Measurements from ENCODE around the gene CCDC171. TPM values are rescaled to one million over a fixed set of nuclear protein-coding genes. Genes with fewer than 3 reads are reported as not detected.

The CCDC171 gene
- total RNA-seq, 1 experiment from 2014 or later: 2.4 TPM

GRCh38 chr9:15529566-15530324 is 23.1 kb upstream of the CCDC171 start:
- H3K4me3 ChIP-seq: no peak overlapping the region
- H3K4me2 ChIP-seq: no peak overlapping the region
- no peak for DNase-seq
- no peaks in the 10 kb centered on the region for H4K20me1 ChIP-seq (ENCODE audit: insufficient read depth)
- no peaks in the 10 kb centered on the region for H3K79me2 ChIP-seq (ENCODE audit: low read depth)
- POLR2A ChIA-PET (ENCODE audit: unreplicated experiment): no interaction called here
- no peak overlapping the region for H3K27ac ChIP-seq
- no peaks in the 10 kb centered on the region for H3K4me1 ChIP-seq (replicated peaks; ENCODE audit: insufficient read depth)
- no peaks in the 10 kb centered on the region for H3F3A ChIP-seq (ENCODE audit: insufficient read depth, low read depth)
- TF ChIP-seq, protein P1, sequence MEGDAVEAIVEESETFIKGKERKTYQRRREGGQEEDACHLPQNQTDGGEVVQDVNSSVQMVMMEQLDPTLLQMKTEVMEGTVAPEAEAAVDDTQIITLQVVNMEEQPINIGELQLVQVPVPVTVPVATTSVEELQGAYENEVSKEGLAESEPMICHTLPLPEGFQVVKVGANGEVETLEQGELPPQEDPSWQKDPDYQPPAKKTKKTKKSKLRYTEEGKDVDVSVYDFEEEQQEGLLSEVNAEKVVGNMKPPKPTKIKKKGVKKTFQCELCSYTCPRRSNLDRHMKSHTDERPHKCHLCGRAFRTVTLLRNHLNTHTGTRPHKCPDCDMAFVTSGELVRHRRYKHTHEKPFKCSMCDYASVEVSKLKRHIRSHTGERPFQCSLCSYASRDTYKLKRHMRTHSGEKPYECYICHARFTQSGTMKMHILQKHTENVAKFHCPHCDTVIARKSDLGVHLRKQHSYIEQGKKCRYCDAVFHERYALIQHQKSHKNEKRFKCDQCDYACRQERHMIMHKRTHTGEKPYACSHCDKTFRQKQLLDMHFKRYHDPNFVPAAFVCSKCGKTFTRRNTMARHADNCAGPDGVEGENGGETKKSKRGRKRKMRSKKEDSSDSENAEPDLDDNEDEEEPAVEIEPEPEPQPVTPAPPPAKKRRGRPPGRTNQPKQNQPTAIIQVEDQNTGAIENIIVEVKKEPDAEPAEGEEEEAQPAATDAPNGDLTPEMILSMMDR (conservative IDR thresholded peaks at IDR 0.05): no peak
- TF ChIP-seq EZH2 (IDR thresholded peaks at IDR 0.05; ENCODE audit: low read depth): no peak
- H3K9me3 ChIP-seq (ENCODE audit: insufficient read depth, low read depth): no peaks in the 10 kb centered on the region
- intact Hi-C loops (cut with micrococcal nuclease; ENCODE audit: unreplicated experiment): no loop called here
- H2AFZ ChIP-seq: no peak overlapping the region
- CTCF ChIA-PET: no interaction called here
- BruUV-seq (replicated peaks): no TSS peak
- H3K36me3 ChIP-seq (ENCODE audit: low read depth): no peaks in the 10 kb centered on the region
- no peaks in the 10 kb centered on the region for H3K27me3 ChIP-seq (ENCODE audit: insufficient read depth, low read depth)
- H3K9me2 ChIP-seq (ENCODE audit: insufficient read depth): no peaks in the 10 kb centered on the region

GRCh38 chr9:15531380-15531779 is 21.5 kb upstream of the CCDC171 start:
- Histone ChIP-seq H3K36me3 (ENCODE audit: low read depth) (no peaks in the 10 kb centered on the region), H3K4me1 (replicated peaks; ENCODE audit: insufficient read depth) (no peaks in the 10 kb centered on the region), H4K20me1 (ENCODE audit: insufficient read depth) (no peaks in the 10 kb centered on the region), H2AFZ (no peak overlapping the region), H3K9me3 (ENCODE audit: insufficient read depth, low read depth) (no peaks in the 10 kb centered on the region), H3K79me2 (ENCODE audit: low read depth) (no peaks in the 10 kb centered on the region), H3K27me3 (ENCODE audit: insufficient read depth, low read depth) (no peaks in the 10 kb centered on the region), H3K4me2 (no peak overlapping the region), H3K9me2 (ENCODE audit: insufficient read depth) (no peaks in the 10 kb centered on the region), H3K4me3 (no peak overlapping the region), H3K27ac (no peak overlapping the region), H3F3A (ENCODE audit: insufficient read depth, low read depth) (no peaks in the 10 kb centered on the region)
- BruUV-seq (replicated peaks): no TSS peak
- TF ChIP-seq EZH2 (IDR thresholded peaks at IDR 0.05; ENCODE audit: low read depth): no peak
- TF ChIP-seq, protein P1 (conservative IDR thresholded peaks at IDR 0.05): no peak
- CTCF ChIA-PET: no interaction called here
- POLR2A ChIA-PET (ENCODE audit: unreplicated experiment): no interaction called here
- intact Hi-C loops (cut with micrococcal nuclease; ENCODE audit: unreplicated experiment): no loop called here
- no peak for DNase-seq

DNA sequence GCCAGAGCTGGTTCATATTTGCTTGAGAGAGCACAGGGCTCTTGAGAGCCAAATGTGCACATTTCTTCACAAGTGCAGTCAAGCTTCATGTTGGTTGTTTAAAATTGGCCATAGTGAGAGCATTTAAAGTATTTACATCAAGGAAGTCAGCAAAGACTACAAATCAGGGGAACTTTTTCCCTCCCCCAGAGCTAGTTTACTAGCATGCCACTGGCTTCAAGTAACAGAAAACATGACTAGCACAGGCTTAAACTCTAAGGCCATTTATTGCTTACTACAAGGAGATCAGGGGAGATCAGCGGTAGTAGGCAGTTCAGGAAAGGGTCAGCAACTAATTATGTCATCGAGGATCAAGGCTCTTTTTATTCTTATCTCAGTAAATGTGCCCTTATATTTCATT is 11.0 kb upstream of the CCDC171 start:
- POLR2A ChIA-PET (ENCODE audit: unreplicated experiment): no interaction called here
- intact Hi-C loops (cut with micrococcal nuclease; ENCODE audit: unreplicated experiment): no loop called here

More for the DNA sequence above, 11.0 kb upstream of the CCDC171 start:
- CTCF ChIA-PET: no interaction called here
- Histone ChIP-seq H3F3A (ENCODE audit: insufficient read depth, low read depth) (no peaks in the 10 kb centered on the region; the same call in 1 of the 2 replicates), H3K36me3 (ENCODE audit: low read depth) (no peaks in the 10 kb centered on the region), H3K4me2 (no peak overlapping the region), H2AFZ (no peak overlapping the region), H3K4me3 (no peak overlapping the region), H3K27ac (no peak overlapping the region), H4K20me1 (ENCODE audit: insufficient read depth) (no peaks in the 10 kb centered on the region), H3K9me3 (ENCODE audit: insufficient read depth, low read depth) (no peaks in the 10 kb centered on the region), H3K4me1 (replicated peaks; ENCODE audit: insufficient read depth) (peaks cover 9% of the 10 kb centered on the region), H3K27me3 (ENCODE audit: insufficient read depth, low read depth) (no peaks in the 10 kb centered on the region), H3K9me2 (ENCODE audit: insufficient read depth) (no peaks in the 10 kb centered on the region), H3K79me2 (ENCODE audit: low read depth) (no peaks in the 10 kb centered on the region)
- TF ChIP-seq EZH2 (IDR thresholded peaks at IDR 0.05; ENCODE audit: low read depth): no peak
- TF ChIP-seq, protein P1 (conservative IDR thresholded peaks at IDR 0.05): no peak
- no TSS peak for BruUV-seq (replicated peaks)
- DNase-seq: no peak

All from PC-9 (cell line).